NT2/D1 (cell line): ENCODE data around the gene PLEKHG1.

ENCODE experiments used
- DNase-seq: peaks from one replicate; pipeline ENCODE4 v3.0.0-alpha.2; 2011; ENCODE audit warnings: low read depth, low spot score
- H3K27me3 ChIP-seq: 2 replicates; pipeline ENCODE4 v1.6.0; 2011; ENCODE audit warnings: mild to moderate bottlenecking; ENCODE audit not compliant: insufficient read length, insufficient read depth
- H3K36me3 ChIP-seq: 2 replicates; pipeline ENCODE4 v1.6.1; 2011; ENCODE audit warnings: mild to moderate bottlenecking, low read length, mixed read lengths; ENCODE audit not compliant: insufficient read depth, insufficient read length
- H3K4me1 ChIP-seq: 2 replicates; pipeline ENCODE4 v1.5.1; 2011; ENCODE audit not compliant: insufficient read depth, insufficient read length
- H3K4me3 ChIP-seq: 2 replicates; pipeline ENCODE4 v1.5.1; 2011; ENCODE audit warnings: low read depth; ENCODE audit not compliant: insufficient read length
- H3K9ac ChIP-seq: 2 replicates; pipeline ENCODE4 v1.6.0; 2011; ENCODE audit warnings: low read depth; ENCODE audit not compliant: insufficient read length
- H3K9me3 ChIP-seq: 2 replicates; pipeline ENCODE4 v1.5.1; 2011; ENCODE audit warnings: mild to moderate bottlenecking, low read length; ENCODE audit not compliant: insufficient read depth
- SUZ12 ChIP-seq: IDR thresholded peaks from 2 replicates; pipeline ENCODE4 v1.6.1; 2011; ENCODE audit not compliant: insufficient read length, insufficient read depth; ENCODE audit errors: extremely low read depth
- YY1 ChIP-seq: IDR thresholded peaks from 2 replicates; pipeline ENCODE4 v1.6.1; 2011; ENCODE audit not compliant: insufficient read length, insufficient read depth
- ZNF274 ChIP-seq: IDR thresholded peaks from 2 replicates; pipeline ENCODE4 v1.6.1; 2011; ENCODE audit warnings: mild to moderate bottlenecking, low read depth, low read length

The PLEKHG1 gene

DNA sequence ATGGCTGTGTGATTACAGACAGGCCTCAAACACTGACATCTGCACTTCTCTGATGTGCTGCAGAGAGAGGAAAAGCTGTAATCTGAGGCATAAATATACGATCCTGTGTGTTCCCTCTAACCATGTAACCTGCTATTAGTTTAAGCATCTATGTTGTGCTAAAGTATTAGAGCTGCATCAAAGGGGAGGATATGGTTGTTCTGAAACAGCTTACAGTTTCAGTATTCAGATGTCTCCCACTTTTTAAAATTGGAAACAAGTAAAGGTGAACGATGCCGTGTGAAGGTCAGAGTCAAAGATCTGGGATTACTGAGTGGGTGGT, 7.6 kb downstream of the PLEKHG1 start:
- Histone ChIP-seq H3K4me1 (no peaks in the 10 kb centered on the region), H3K4me3 (no peak overlapping the region), H3K9me3 (no peaks in the 10 kb centered on the region), H3K27me3 (peaks cover 2% of the 10 kb centered on the region), H3K36me3 (no peaks in the 10 kb centered on the region), H3K9ac (no peak overlapping the region)
- DNase-seq = no peak
- no peak for TF ChIP-seq ZNF274

DNA sequence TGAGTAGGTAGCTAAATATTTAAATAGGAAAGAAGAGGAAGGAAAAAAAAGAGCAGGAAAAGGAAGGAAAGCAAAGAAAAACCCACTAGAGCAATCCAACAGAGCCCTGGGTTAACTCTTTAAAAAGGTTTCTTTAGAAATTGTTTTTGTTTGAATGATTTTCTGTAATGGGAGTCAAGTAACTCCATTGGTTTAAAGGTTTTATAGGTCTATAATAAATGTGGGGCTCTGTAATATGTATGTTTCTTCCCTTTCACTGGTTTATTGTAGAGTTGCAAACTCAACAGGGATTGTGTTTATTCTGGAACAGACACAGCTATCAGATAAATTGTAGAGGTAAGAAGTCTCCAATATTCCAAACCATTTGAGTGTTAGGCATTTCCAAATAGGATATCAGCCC, 10.9 kb downstream of the PLEKHG1 start:
- DNase-seq = no peak
- Histone ChIP-seq H3K4me1 (no peaks in the 10 kb centered on the region), H3K9ac (no peak overlapping the region), H3K36me3 (no peaks in the 10 kb centered on the region), H3K27me3 (no peaks in the 10 kb centered on the region), H3K9me3 (no peaks in the 10 kb centered on the region), H3K4me3 (no peak overlapping the region)
- TF ChIP-seq SUZ12 (no peak), YY1 (no peak), ZNF274 (no peak)

DNA sequence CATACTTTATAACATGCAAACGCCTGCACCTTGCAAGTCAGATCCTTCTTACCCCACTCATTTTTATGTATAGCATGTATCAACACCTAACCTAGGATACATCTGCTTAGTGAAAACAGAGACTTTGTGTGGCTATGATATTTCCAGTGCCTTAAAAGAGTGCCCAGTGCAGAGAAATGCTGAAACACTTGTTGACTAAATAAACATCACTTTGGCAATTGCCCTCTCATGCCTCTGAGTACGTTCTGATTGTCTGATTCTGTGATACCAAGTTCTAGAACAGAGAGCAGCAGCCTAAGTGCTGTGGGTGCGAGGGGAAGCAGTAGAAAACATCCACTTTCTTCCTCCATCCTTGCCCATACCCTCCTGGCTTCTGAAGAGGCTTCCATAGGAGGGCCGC, 13.6 kb downstream of the PLEKHG1 start:
- no peaks in the 10 kb centered on the region for H3K36me3 ChIP-seq
- H3K9ac ChIP-seq = no peak overlapping the region
- no peaks in the 10 kb centered on the region for H3K4me1 ChIP-seq
- no peak for TF ChIP-seq ZNF274
- no peak for TF ChIP-seq YY1
- TF ChIP-seq SUZ12 = no peak
- no peaks in the 10 kb centered on the region for H3K9me3 ChIP-seq
- H3K4me3 ChIP-seq = no peak overlapping the region
- H3K27me3 ChIP-seq = no peaks in the 10 kb centered on the region
- no peak for DNase-seq

DNA sequence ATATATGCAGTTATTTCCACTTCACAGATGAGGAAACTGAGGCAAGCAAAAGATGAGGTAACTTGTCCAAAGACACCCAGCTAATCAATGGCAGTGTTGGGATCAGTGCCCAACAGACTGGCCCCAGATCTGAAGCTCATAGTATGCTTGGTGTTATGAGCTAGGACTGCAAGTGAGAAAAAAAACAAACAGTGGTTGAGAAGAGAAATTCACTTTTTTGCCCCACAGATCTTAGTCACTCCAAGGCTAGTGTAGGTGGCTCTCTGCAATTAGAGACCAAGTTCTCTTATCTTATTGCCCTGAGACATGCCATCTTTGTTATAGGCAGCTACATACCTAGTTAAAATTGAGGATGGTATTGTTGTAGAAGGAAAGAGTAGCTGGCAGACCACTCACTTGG, 16.3 kb downstream of the PLEKHG1 start:
- no peak overlapping the region for H3K4me3 ChIP-seq
- no peak for TF ChIP-seq YY1
- no peaks in the 10 kb centered on the region for H3K27me3 ChIP-seq
- H3K9me3 ChIP-seq = no peaks in the 10 kb centered on the region
- no peaks in the 10 kb centered on the region for H3K4me1 ChIP-seq
- H3K9ac ChIP-seq = no peak overlapping the region
- DNase-seq = no peak
- H3K36me3 ChIP-seq = no peaks in the 10 kb centered on the region

DNA sequence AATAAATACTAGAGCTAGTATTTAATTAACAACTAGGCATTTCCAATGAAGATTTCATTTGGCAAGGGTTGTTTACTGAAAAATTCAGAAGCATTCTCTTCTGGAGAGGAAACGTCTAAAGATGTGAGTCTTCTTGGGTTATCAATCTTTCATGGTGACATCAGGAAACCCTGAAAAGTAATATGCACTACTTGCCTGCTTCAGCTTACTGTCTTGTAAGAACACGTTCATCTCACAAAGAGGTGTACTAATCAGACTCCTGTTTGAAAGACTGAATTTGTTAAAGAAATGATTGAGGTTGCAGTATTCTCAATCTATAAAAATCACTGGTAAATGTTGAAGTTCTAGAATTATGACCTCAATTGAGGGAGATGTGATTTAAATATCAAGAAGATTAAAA, 16.9 kb downstream of the PLEKHG1 start:
- TF ChIP-seq SUZ12 = no peak
- no peak for TF ChIP-seq ZNF274
- no peak for TF ChIP-seq YY1
- H3K9ac ChIP-seq = no peak overlapping the region
- H3K36me3 ChIP-seq = no peaks in the 10 kb centered on the region
- no peaks in the 10 kb centered on the region for H3K4me1 ChIP-seq
- H3K4me3 ChIP-seq = no peak overlapping the region
- no peak for DNase-seq
- no peaks in the 10 kb centered on the region for H3K27me3 ChIP-seq
- H3K9me3 ChIP-seq = no peaks in the 10 kb centered on the region

DNA sequence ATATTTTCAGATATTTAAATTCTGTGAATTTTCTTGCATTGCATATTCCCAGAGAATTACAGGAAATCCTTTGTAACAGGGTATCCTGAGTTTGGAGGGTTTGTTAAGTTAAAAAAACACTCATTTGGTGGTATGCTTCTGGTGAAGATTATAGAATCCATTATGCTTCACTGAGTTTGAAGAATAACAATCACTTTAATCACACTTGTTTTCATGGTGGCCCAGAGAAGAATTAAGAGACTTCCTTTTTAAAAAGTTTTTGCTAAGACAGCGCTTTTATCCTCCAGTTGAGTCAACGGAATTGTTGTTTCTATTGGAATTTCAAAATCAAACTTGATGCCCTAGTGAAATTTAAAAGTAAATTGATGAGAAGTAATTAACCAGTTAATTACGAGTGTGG, 17.4 kb downstream of the PLEKHG1 start:
- TF ChIP-seq ZNF274 = no peak
- TF ChIP-seq SUZ12 = no peak
- TF ChIP-seq YY1 = no peak
- Histone ChIP-seq H3K36me3 (no peaks in the 10 kb centered on the region), H3K27me3 (no peaks in the 10 kb centered on the region), H3K4me3 (no peak overlapping the region), H3K9me3 (no peaks in the 10 kb centered on the region), H3K4me1 (no peaks in the 10 kb centered on the region), H3K9ac (no peak overlapping the region)
- DNase-seq = no peak

DNA sequence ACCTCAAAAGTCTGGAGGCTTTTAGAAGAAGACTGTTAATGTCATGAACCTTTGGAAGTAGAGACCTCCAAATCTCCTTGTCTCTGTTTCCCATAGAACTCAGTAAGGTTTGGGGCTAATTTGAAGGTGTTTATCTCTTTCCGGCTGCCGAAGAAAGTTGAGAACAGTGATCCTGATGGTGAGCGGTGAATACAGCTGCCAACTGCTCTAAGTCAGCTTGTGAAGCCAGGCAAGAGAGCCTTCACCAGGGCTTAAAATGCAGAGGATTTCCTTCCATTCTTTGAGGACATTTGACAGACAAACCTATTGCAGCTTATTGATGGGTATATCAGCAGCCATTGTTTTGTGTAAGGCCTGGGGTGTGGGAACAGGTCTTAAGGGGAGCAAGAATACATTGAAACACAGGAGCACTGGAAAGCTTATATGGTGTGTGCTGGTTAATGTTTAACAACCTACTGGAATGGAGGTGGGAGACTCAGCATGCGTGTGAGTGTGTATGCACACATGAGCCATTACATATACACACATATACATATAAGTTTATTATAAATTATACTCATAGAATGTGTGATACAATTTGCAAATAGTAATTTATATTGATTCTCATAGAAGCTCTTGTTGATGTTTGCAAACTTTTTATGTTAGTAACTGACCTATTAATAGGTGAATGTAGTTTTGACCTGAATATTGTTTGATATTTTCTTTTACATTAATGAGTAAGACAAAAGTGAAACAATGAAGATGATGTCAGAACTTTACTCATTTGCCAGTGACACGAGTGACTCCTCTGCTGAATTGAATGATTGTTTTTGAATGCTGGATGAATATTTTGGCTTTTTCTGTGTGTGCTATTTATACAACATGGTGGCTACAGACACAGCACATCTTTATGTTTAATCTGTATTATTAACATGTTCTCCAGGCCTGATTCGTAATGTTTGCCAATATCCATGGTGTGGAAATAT, 18.1 kb downstream of the PLEKHG1 start:
- no peak for TF ChIP-seq YY1
- no peak for TF ChIP-seq SUZ12
- TF ChIP-seq ZNF274 = no peak
- H3K4me1 ChIP-seq = no peaks in the 10 kb centered on the region
- no peak overlapping the region for H3K4me3 ChIP-seq
- no peaks in the 10 kb centered on the region for H3K9me3 ChIP-seq
- H3K36me3 ChIP-seq = no peaks in the 10 kb centered on the region
- no peak overlapping the region for H3K9ac ChIP-seq
- no peaks in the 10 kb centered on the region for H3K27me3 ChIP-seq
- no peak for DNase-seq
